HCT116 (cell line): ENCODE results near the gene CENPF.

Experiments
- EZH2phosphoT487 ChIP-seq: fragments of 200-600 bp; IDR thresholded peaks from 2 replicates; pipeline ENCODE4 v1.6.1; 2018; ENCODE audit warnings: antibody characterized with exemption, borderline replicate concordance
- TF ChIP-seq, protein P1 (sequence below), 3 experiments: fragments of 200-600 bp in 1 of 3; sonication (generic) in 1 of 3; IDR thresholded peaks in 2 of 3; conservative IDR thresholded peaks in 1 of 3; 2 replicates each; pipeline ENCODE4 v1.5.1; 2012 to 2017; ENCODE audit warnings: low read depth in 2 of 3, low read length in 2 of 3, antibody characterized with exemption in 1 of 3, borderline replicate concordance in 1 of 3, control low read depth in 1 of 3, mild to moderate bottlenecking in 1 of 3, mixed read lengths in 1 of 3, mixed run types in 1 of 3, moderate library complexity in 1 of 3; ENCODE audit not compliant: insufficient read depth in 1 of 3

DNA sequence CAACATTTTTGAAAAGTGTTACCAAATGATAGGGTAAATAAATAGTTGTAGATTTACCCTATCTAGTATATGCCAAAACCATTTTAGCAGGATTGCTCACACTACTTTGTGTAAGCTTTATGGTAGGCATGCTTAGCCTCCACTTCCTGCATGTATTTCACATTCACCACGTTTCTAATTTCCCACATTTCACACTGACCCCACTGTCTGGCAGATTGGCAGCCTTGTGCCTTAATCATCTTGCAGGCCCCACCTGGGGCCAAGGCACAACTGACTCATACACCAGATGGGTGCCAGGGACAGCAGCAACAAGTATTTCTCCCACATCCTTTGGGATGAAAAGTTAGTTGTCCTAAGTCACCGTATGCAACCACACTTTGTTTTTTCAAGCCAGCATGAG lies 21.2 kb upstream of the CENPF start:
- no peak for TF ChIP-seq EZH2phosphoT487
- TF ChIP-seq, protein P1, sequence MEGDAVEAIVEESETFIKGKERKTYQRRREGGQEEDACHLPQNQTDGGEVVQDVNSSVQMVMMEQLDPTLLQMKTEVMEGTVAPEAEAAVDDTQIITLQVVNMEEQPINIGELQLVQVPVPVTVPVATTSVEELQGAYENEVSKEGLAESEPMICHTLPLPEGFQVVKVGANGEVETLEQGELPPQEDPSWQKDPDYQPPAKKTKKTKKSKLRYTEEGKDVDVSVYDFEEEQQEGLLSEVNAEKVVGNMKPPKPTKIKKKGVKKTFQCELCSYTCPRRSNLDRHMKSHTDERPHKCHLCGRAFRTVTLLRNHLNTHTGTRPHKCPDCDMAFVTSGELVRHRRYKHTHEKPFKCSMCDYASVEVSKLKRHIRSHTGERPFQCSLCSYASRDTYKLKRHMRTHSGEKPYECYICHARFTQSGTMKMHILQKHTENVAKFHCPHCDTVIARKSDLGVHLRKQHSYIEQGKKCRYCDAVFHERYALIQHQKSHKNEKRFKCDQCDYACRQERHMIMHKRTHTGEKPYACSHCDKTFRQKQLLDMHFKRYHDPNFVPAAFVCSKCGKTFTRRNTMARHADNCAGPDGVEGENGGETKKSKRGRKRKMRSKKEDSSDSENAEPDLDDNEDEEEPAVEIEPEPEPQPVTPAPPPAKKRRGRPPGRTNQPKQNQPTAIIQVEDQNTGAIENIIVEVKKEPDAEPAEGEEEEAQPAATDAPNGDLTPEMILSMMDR (IDR thresholded peaks at IDR 0.05 in 2 of 3, conservative IDR thresholded peaks at IDR 0.05 in 1 of 3; ENCODE audit: borderline replicate concordance in 1 of 3, insufficient read depth in 1 of 3, low read depth in 2 of 3, low read length in 2 of 3): no peak
